Adrenal gland (tissue), 12 donors: ENCODE measurements around the gene ELOVL6. TPM values are rescaled to one million over a fixed set of nuclear protein-coding genes. Genes with fewer than 3 reads are reported as not detected.
"Not testable (repeated sequence)": the region's sequence is repeated elsewhere in the genome, so short reads cannot be mapped to it uniquely, and the experiment has no call there.

Experiments
- DNase-seq, 7 donors: peaks; one replicate each; pipeline ENCODE4 v3.0.0-alpha.2; 2019 to 2020
- H3K27ac ChIP-seq, 5 donors: fragments of 200-600 bp; sonication (generic) in 4 of 5; 1 replicate in 3 of 5; 2 replicates in 2 of 5; pipeline versions ENCODE4 v1.5.1 to v1.8.0; 2016 to 2020; ENCODE audit warnings: mild to moderate bottlenecking in 1 of 5
- H3K27me3 ChIP-seq: fragments of 200-600 bp; 2 replicates; pipeline ENCODE4 v1.8.0; 2021
- H3K36me3 ChIP-seq, 2 donors: fragments of 200-600 bp; replicated peaks in 1 of 2; 1 replicate in 1 of 2; 2 replicates in 1 of 2; pipeline versions ENCODE4 v1.5.1 to v1.8.0; 2018 to 2022
- H3K4me1 ChIP-seq, 2 donors: fragments of 200-600 bp; replicated peaks in 1 of 2; 1 replicate in 1 of 2; 2 replicates in 1 of 2; pipeline versions ENCODE4 v1.5.1 to v1.8.0; 2018 to 2021
- H3K4me3 ChIP-seq, 4 donors: fragments of 200-600 bp; sonication (generic) in 3 of 4; one replicate each; pipeline ENCODE4 v1.5.1; 2016 to 2018
- H3K9me3 ChIP-seq, 3 donors: fragments of 200-600 bp; sonication (generic) in 1 of 3; replicated peaks in 1 of 3; 1 replicate in 2 of 3; 2 replicates in 1 of 3; pipeline versions ENCODE4 v1.5.1 to v1.8.0; 2016 to 2021
- POLR2A ChIP-seq, 2 donors: fragments of 450-650 bp; IDR thresholded peaks; one replicate each; pipeline ENCODE4 v1.6.1; 2017; ENCODE audit warnings: antibody characterized with exemption in 2 of 2, mild to moderate bottlenecking in 2 of 2, moderate library complexity in 1 of 2
- WGBS, 4 donors: extraction: QIAGEN DNeasy Blood & Tissue Kit in 2 of 4; methylation state at CpG; one replicate each; pipeline versions ENCODE4 v1.1.5 to v1.1.7; 2013 to 2017; 5-methylcytosine and 5-hydroxymethylcytosine counted together
- intact Hi-C, 2 donors: fragments of 100-400 bp; cut with DNase I; formaldehyde crosslinking; loops; one replicate each; pipeline versions ENCODE4 v1.14.1 to v1.15.0; 2022 to 2023
- polyA plus RNA-seq, 3 donors: library from polyadenylated mRNA; stranded (reverse); fragments of 200-250 nt in 2 of 3; fragments of 350-450 nt in 1 of 3; fragmentation: Illumina TruSeq in 1 of 3; extraction: RNeasy Lipid Tissue Mini Kit (QIAGEN cat#74804) in 1 of 3; gene quantifications; one replicate each; pipeline ENCODE4 v1.2.3, GENCODE V29; 2013 to 2014
- total RNA-seq, 9 donors: library from RNA; depleted of rRNA in 4 of 9; stranded (reverse); fragments of >200 nt in 4 of 9; fragments of 120-200 nt in 1 of 9; fragmentation: NEBNext Ultra II Directional in 1 of 9; extraction: Animal tissue kit (Norgen Biotek cat#: 25700) in 1 of 9; gene quantifications; one replicate each; pipeline versions ENCODE4 v1.1.0 to v1.2.4, GENCODE V29; 2013 to 2023
- TF ChIP-seq, protein P1 (sequence below), 6 experiments: fragments of 450-650 bp in 4 of 6; fragments of 200-600 bp in 2 of 6; sonication (generic) in 1 of 6; IDR thresholded peaks; 1 replicate in 5 of 6; 2 replicates in 1 of 6; pipeline versions ENCODE4 v1.5.1 to v1.8.0; 2016 to 2021; ENCODE audit warnings: antibody characterized with exemption in 6 of 6, mild to moderate bottlenecking in 2 of 6, moderate library complexity in 1 of 6
- donor health status: healthy with polysubstance abuse.
- donor health status: Bipolar disorder and iron deficiency.
- donor health status: DM: yes; HTN: yes; CAD: no.
- donor health status: DM: no; HTN: no; CAD: no.
- donor health status: DM: no; HTN: no; CAD: no.
- donor health status: DM: yes; HTN: yes; CAD: no.

ELOVL6 gene
- total and polyA plus RNA-seq, 12 donors = 2.8 to 68.2 (median 16.4) TPM

DNA sequence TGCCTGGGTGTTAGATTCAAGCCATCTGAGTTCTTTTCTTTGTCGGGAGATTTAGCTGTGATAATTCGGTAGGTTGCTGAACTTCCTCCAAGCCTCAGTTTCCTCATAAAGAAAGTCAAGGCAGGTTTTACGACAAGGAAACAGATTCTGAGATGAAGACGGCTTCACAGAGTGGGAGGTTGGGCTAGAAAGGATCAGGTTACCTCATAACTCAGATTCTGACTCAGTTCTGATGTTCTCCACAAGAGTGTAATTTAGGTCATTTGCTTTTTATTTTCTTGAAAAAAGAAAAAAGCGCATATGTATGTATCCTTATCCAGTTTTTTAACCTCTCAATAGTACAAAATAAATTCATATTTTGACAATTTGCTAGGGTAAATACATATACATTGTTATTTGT is 47.2 kb upstream of the ELOVL6 start:
- Histone ChIP-seq H3K4me1 (no peaks in the 10 kb centered on the region), H3K9me3 (no peaks in the 10 kb centered on the region), H3K4me3 (no peak overlapping the region), H3K27ac (no peak overlapping the region), H3K36me3 (no peaks in the 10 kb centered on the region), H3K27me3 (peaks cover 11% of the 10 kb centered on the region)
- 48 to 54% (median 50%) methylated on average over 5 of the region's 5 CpGs for WGBS, 4 donors
- intact Hi-C loops = no loop called here
- no peak for TF ChIP-seq POLR2A (IDR thresholded peaks at IDR 0.05)
- TF ChIP-seq, protein P1, sequence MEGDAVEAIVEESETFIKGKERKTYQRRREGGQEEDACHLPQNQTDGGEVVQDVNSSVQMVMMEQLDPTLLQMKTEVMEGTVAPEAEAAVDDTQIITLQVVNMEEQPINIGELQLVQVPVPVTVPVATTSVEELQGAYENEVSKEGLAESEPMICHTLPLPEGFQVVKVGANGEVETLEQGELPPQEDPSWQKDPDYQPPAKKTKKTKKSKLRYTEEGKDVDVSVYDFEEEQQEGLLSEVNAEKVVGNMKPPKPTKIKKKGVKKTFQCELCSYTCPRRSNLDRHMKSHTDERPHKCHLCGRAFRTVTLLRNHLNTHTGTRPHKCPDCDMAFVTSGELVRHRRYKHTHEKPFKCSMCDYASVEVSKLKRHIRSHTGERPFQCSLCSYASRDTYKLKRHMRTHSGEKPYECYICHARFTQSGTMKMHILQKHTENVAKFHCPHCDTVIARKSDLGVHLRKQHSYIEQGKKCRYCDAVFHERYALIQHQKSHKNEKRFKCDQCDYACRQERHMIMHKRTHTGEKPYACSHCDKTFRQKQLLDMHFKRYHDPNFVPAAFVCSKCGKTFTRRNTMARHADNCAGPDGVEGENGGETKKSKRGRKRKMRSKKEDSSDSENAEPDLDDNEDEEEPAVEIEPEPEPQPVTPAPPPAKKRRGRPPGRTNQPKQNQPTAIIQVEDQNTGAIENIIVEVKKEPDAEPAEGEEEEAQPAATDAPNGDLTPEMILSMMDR (IDR thresholded peaks at IDR 0.05) = no peak
- no peak for DNase-seq

DNA sequence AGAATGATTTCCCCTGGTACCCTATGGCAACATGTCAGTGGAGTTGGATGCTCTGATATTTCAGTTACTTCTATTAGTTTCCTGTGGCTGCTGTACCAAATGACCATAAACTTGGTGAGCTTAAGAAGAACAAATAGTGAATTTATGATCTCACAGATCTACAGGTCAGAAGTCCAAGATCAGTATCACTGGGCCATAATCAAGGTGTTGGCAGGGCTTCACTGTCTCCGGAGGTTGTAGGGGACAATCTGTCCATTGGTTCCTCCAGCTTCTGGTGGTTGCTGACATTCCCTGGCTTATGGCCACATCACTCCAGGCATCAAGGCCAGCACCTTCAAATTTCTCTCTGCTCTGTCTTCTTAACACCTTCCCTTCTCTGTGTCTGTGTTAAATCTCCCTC is 37.9 kb upstream of the ELOVL6 start:
- H3K4me3 ChIP-seq = no peak overlapping the region
- 81 to 100% (median 92%) methylated on average over 1 of the region's 1 CpG for WGBS, 4 donors

DNA sequence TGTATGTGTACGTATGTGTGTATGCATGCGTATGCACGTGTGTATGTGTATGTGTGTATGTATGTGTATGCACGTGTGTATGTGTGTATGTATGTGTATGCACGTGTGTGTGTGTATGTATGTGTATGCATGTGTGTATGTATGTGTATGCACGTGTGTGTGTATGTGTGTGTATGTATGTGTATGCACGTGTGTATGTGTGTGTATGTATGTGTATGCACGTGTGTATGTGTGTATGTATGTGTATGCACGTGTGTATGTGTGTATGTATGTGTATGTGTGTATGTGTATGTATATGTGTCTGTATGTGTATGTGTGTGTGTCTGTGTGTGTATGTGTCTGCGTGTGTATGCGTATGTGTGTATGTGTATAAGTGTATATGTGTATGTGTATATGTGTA is 35.2 kb upstream of the ELOVL6 start:
- H3K4me1 ChIP-seq, intact Hi-C loops, H3K27ac ChIP-seq, H3K27me3 ChIP-seq, H3K4me3 ChIP-seq, H3K9me3 ChIP-seq, DNase-seq, H3K36me3 ChIP-seq: not testable (repeated sequence)
- 66 to 86% (median 74%) methylated on average over 11 of the region's 11 CpGs for WGBS, 4 donors

More for the DNA sequence above, 37.9 kb upstream of the ELOVL6 start:
- Histone ChIP-seq H3K9me3 (no peaks in the 10 kb centered on the region), H3K4me1 (no peaks in the 10 kb centered on the region), H3K36me3 (no peaks in the 10 kb centered on the region), H3K27me3 (peaks cover 6% of the 10 kb centered on the region), H3K27ac (no peak overlapping the region)
- no peak for DNase-seq
- TF ChIP-seq POLR2A (IDR thresholded peaks at IDR 0.05) = no peak
- TF ChIP-seq, protein P1 (IDR thresholded peaks at IDR 0.05) = no peak
- intact Hi-C loops = no loop called here

DNA sequence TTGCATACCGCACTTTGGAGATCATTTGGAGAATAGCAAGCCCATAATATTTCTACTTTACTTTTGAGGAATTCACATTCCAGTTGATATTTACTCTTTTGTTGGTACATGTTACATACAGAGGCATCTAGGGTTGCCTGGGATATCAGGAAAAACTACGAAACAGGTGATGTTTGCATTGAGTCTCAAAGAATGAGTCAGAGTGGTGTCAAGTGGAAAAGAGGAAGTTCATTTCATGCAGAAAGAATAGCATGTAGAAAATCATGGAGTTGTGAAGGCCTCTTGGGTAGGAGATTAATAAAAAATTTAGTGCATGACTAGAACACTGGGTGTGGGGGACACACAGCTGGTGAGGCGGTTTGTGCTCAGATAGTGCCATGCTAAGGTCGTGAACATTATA is 33.5 kb upstream of the ELOVL6 start:
- intact Hi-C loops = no loop called here
- Histone ChIP-seq H3K4me3 (no peak overlapping the region), H3K36me3 (no peaks in the 10 kb centered on the region), H3K4me1 (no peaks in the 10 kb centered on the region), H3K27ac (no peak overlapping the region), H3K9me3 (no peaks in the 10 kb centered on the region), H3K27me3 (no peaks in the 10 kb centered on the region)
- 83 to 94% (median 90%) methylated on average over 4 of the region's 4 CpGs for WGBS, 4 donors
- TF ChIP-seq, protein P1 (IDR thresholded peaks at IDR 0.05) = no peak
- TF ChIP-seq POLR2A (IDR thresholded peaks at IDR 0.05) = no peak
- no peak for DNase-seq

DNA sequence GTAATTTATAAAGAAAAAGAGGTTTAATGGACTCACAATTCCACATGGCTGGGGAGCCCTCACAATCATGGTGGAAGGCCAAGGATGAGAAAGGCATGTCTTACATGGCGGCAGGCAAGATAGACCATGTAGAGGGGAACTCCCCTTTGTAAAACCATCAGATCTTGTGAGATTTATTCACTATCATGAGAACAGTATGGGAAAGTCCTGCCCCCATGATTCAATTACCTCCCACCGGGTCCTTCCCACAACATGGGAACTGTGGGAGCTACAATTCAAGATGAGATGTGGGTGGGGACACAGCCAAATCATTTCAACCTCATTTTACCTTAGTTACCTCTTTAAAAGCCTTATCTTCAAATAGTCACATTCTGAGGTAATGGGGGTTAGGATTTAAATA is 30.9 kb upstream of the ELOVL6 start:
- Histone ChIP-seq H3K9me3 (no peaks in the 10 kb centered on the region), H3K4me1 (no peaks in the 10 kb centered on the region), H3K36me3 (no peaks in the 10 kb centered on the region), H3K4me3 (no peak overlapping the region), H3K27me3 (no peaks in the 10 kb centered on the region), H3K27ac (no peak overlapping the region)
- 90 to 97% (median 92%) methylated on average over 2 of the region's 2 CpGs for WGBS, 4 donors
- TF ChIP-seq POLR2A (IDR thresholded peaks at IDR 0.05) = no peak
- TF ChIP-seq, protein P1 (IDR thresholded peaks at IDR 0.05) = no peak
- DNase-seq = no peak
- intact Hi-C loops = no loop called here
